Mesothelial cell of epicardium (in vitro differentiated cells): ENCODE results near the gene RIC1. TPM values are rescaled to one million over a fixed set of nuclear protein-coding genes. Genes with fewer than 3 reads are reported as not detected.
"Not testable (repeated sequence)": the region's sequence is repeated elsewhere in the genome, so short reads cannot be mapped to it uniquely, and the experiment has no call there.

ENCODE experiments used
- DNase-seq, 2 experiments: peaks; one replicate each; pipeline ENCODE4 v3.0.0; 2021; ENCODE audit warnings: low spot score in 2 of 2; ENCODE audit not compliant: unreplicated experiment in 2 of 2
- H3K27ac Mint-ChIP-seq: 2 replicates; pipeline ENCODE4 v1.8.0; 2021; ENCODE audit warnings: mixed read lengths
- H3K27me3 Mint-ChIP-seq: 2 replicates; pipeline ENCODE4 v1.8.0; 2021; ENCODE audit warnings: low read depth, mixed read lengths
- H3K36me3 Mint-ChIP-seq: 2 replicates; pipeline ENCODE4 v1.8.0; 2021; ENCODE audit warnings: mixed read lengths
- H3K4me1 Mint-ChIP-seq: 2 replicates; pipeline ENCODE4 v1.8.0; 2021; ENCODE audit warnings: mixed read lengths
- H3K4me3 Mint-ChIP-seq: 2 replicates; pipeline ENCODE4 v1.8.0; 2021; ENCODE audit warnings: mild to moderate bottlenecking, moderate library complexity, mixed read lengths
- H3K9me3 Mint-ChIP-seq: 2 replicates; pipeline ENCODE4 v1.8.0; 2021; ENCODE audit warnings: mixed read lengths
- CTCF ChIP-seq: fragments of 200-600 bp; sonication (generic); IDR thresholded peaks from one replicate; pipeline ENCODE4 v1.5.0; 2021; ENCODE audit warnings: antibody characterized with exemption; ENCODE audit not compliant: unreplicated experiment
- total RNA-seq: library from RNA; stranded (reverse); gene quantifications from 3 replicates; pipeline ENCODE4 v1.2.1, GENCODE V29; 2021

RIC1 gene
- 36.4 to 39.2 TPM (median 37.5 TPM) in 3 replicates for total RNA-seq

- Mint-ChIP-seq H3K27me3 (no peaks in the 10 kb centered on the region), H3K36me3 (no peaks in the 10 kb centered on the region), H3K27ac (peak within 1 kb of the TSS; percentile 99), H3K4me1 (peaks cover 39% of the 10 kb centered on the region), H3K4me3 (peak within 1 kb of the TSS; percentile 100), H3K9me3 (no peaks in the 10 kb centered on the region)
- no peak for TF ChIP-seq CTCF
- DNase-seq: peak; percentile 75 to 86
Measured at GRCh38 chr9:5628530-5629311, at the start of gene RIC1. TSS of gene RIC1 (plus strand) at chr9:5629107. CDS start at chr9:5629310, 203 bp downstream.

GRCh38 chr9:5579881-5580280 lies 49.0 kb upstream of the RIC1 start:
- Mint-ChIP-seq H3K36me3 (peaks cover 2% of the 10 kb centered on the region), H3K9me3 (no peaks in the 10 kb centered on the region), H3K27me3 (no peaks in the 10 kb centered on the region), H3K27ac (no peak overlapping the region), H3K4me3 (no peak overlapping the region), H3K4me1 (no peaks in the 10 kb centered on the region)
- no peak for DNase-seq
- no peak for TF ChIP-seq CTCF

- H3K4me1 Mint-ChIP-seq: no peaks in the 10 kb centered on the region
- H3K36me3 Mint-ChIP-seq: no peaks in the 10 kb centered on the region
- no peak overlapping the region for H3K27ac Mint-ChIP-seq
- H3K9me3 Mint-ChIP-seq: no peaks in the 10 kb centered on the region
- no peak overlapping the region for H3K4me3 Mint-ChIP-seq
- H3K27me3 Mint-ChIP-seq: no peaks in the 10 kb centered on the region
- no peak for DNase-seq
- no peak for TF ChIP-seq CTCF
Measured at GRCh38 chr9:5580650-5581049, 48.3 kb upstream of the RIC1 start.

GRCh38 chr9:5581706-5582105 lies 47.2 kb upstream of the RIC1 start:
- not testable (repeated sequence) for H3K27ac Mint-ChIP-seq

GRCh38 chr9:5582835-5583195 lies 46.1 kb upstream of the RIC1 start:
- no peak overlapping the region for H3K27ac Mint-ChIP-seq
- no peaks in the 10 kb centered on the region for H3K27me3 Mint-ChIP-seq
- no peaks in the 10 kb centered on the region for H3K9me3 Mint-ChIP-seq
- no peak overlapping the region for H3K4me3 Mint-ChIP-seq
- H3K36me3 Mint-ChIP-seq: no peaks in the 10 kb centered on the region
- no peaks in the 10 kb centered on the region for H3K4me1 Mint-ChIP-seq
- no peak for DNase-seq
- no peak for TF ChIP-seq CTCF

More at GRCh38 chr9:5581706-5582105, 47.2 kb upstream of the RIC1 start:
- H3K27me3 Mint-ChIP-seq, H3K9me3 Mint-ChIP-seq, H3K36me3 Mint-ChIP-seq, DNase-seq, H3K4me3 Mint-ChIP-seq, H3K4me1 Mint-ChIP-seq: not testable (repeated sequence)

GRCh38 chr9:5586391-5586802 lies 42.5 kb upstream of the RIC1 start:
- peaks cover 3% of the 10 kb centered on the region for H3K27me3 Mint-ChIP-seq
- DNase-seq: no peak
- TF ChIP-seq CTCF: no peak
- no peaks in the 10 kb centered on the region for H3K4me1 Mint-ChIP-seq
- no peaks in the 10 kb centered on the region for H3K36me3 Mint-ChIP-seq
- H3K4me3 Mint-ChIP-seq: no peak overlapping the region
- H3K9me3 Mint-ChIP-seq: no peaks in the 10 kb centered on the region
- H3K27ac Mint-ChIP-seq: no peak overlapping the region
